ENCODE measurements around the gene ARL16. TPM values are rescaled to one million over a fixed set of nuclear protein-coding genes. Genes with fewer than 3 reads are reported as not detected.

The ARL16 gene
- total and polyA plus RNA-seq, 4 donors, result 7.9 to 24.3 (median 11.3) TPM

DNA sequence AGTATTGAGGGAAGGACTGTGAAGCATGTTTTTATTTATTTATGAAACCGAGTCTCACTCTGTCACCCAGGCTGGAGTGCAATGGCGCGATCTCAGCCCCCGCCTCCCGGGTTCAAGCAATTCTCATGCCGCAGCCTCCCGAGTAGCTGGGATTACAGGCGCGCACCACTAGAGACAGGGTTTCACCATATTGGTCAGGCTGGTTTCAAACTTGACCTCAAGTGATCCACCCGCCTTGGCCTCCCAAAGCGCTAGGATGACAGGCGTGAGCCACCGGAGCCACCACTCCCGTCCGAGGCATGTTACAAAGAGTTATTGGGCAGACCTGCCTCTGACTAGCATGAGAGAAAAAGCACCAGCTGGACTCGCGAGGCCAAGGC lies 22.6 kb upstream of the ARL16 start:
- H3K27ac ChIP-seq (ENCODE audit: low read depth in 1 of 2, low read length in 2 of 2), result no peak overlapping the region
- no peaks in the 10 kb centered on the region for H3K9me3 ChIP-seq (ENCODE audit: control insufficient read depth in 4 of 4, low read length in 3 of 4)
- no peak for DNase-seq (ENCODE audit: low spot score)
- peaks cover 17 to 50% (median 36%) of the 10 kb centered on the region in 4 donors for H3K4me1 ChIP-seq (ENCODE audit: control insufficient read depth in 4 of 4, insufficient read depth in 4 of 4, low read length in 3 of 4)
- no peak overlapping the region for H3K4me3 ChIP-seq (ENCODE audit: low read depth in 1 of 3, low read length in 3 of 3)
- TF ChIP-seq TAF1 (conservative IDR thresholded peaks at IDR 0.05) (no peak), HNF4A (conservative IDR thresholded peaks at IDR 0.05) (no peak), FOXA2 (IDR thresholded peaks at IDR 0.05) (no peak), YY1 (IDR thresholded peaks at IDR 0.05) (no peak), JUND (IDR thresholded peaks at IDR 0.05) (no peak), SP1 (IDR thresholded peaks at IDR 0.05) (no peak), FOXA1 (IDR thresholded peaks at IDR 0.05) (no peak)
- TF ChIP-seq, protein P1, sequence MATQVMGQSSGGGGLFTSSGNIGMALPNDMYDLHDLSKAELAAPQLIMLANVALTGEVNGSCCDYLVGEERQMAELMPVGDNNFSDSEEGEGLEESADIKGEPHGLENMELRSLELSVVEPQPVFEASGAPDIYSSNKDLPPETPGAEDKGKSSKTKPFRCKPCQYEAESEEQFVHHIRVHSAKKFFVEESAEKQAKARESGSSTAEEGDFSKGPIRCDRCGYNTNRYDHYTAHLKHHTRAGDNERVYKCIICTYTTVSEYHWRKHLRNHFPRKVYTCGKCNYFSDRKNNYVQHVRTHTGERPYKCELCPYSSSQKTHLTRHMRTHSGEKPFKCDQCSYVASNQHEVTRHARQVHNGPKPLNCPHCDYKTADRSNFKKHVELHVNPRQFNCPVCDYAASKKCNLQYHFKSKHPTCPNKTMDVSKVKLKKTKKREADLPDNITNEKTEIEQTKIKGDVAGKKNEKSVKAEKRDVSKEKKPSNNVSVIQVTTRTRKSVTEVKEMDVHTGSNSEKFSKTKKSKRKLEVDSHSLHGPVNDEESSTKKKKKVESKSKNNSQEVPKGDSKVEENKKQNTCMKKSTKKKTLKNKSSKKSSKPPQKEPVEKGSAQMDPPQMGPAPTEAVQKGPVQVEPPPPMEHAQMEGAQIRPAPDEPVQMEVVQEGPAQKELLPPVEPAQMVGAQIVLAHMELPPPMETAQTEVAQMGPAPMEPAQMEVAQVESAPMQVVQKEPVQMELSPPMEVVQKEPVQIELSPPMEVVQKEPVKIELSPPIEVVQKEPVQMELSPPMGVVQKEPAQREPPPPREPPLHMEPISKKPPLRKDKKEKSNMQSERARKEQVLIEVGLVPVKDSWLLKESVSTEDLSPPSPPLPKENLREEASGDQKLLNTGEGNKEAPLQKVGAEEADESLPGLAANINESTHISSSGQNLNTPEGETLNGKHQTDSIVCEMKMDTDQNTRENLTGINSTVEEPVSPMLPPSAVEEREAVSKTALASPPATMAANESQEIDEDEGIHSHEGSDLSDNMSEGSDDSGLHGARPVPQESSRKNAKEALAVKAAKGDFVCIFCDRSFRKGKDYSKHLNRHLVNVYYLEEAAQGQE (IDR thresholded peaks at IDR 0.05), result no peak
- TF ChIP-seq, protein P2, sequence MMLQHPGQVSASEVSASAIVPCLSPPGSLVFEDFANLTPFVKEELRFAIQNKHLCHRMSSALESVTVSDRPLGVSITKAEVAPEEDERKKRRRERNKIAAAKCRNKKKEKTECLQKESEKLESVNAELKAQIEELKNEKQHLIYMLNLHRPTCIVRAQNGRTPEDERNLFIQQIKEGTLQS (IDR thresholded peaks at IDR 0.05), result no peak
- TF ChIP-seq, protein P3, sequence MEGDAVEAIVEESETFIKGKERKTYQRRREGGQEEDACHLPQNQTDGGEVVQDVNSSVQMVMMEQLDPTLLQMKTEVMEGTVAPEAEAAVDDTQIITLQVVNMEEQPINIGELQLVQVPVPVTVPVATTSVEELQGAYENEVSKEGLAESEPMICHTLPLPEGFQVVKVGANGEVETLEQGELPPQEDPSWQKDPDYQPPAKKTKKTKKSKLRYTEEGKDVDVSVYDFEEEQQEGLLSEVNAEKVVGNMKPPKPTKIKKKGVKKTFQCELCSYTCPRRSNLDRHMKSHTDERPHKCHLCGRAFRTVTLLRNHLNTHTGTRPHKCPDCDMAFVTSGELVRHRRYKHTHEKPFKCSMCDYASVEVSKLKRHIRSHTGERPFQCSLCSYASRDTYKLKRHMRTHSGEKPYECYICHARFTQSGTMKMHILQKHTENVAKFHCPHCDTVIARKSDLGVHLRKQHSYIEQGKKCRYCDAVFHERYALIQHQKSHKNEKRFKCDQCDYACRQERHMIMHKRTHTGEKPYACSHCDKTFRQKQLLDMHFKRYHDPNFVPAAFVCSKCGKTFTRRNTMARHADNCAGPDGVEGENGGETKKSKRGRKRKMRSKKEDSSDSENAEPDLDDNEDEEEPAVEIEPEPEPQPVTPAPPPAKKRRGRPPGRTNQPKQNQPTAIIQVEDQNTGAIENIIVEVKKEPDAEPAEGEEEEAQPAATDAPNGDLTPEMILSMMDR (IDR thresholded peaks at IDR 0.05; ENCODE audit: low read depth, low read length, missing input control), result no peak
- TF ChIP-seq, protein P4, sequence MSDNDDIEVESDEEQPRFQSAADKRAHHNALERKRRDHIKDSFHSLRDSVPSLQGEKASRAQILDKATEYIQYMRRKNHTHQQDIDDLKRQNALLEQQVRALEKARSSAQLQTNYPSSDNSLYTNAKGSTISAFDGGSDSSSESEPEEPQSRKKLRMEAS (IDR thresholded peaks at IDR 0.05), result no peak
- no peak overlapping the region for H3K9ac ChIP-seq (ENCODE audit: low read depth in 1 of 2, low read length in 2 of 2)
- H3K27me3 ChIP-seq (ENCODE audit: control insufficient read depth in 4 of 4, insufficient read depth in 4 of 4, low read length in 3 of 4), result no peaks in the 10 kb centered on the region
- WGBS, result 96% methylated on average over 17 of the region's 17 CpGs
- peaks cover 6 to 31% (median 9%) of the 10 kb centered on the region in 4 donors for H3K36me3 ChIP-seq (ENCODE audit: control insufficient read depth in 4 of 4, insufficient read depth in 3 of 4, low read depth in 1 of 4, low read length in 3 of 4)

DNA sequence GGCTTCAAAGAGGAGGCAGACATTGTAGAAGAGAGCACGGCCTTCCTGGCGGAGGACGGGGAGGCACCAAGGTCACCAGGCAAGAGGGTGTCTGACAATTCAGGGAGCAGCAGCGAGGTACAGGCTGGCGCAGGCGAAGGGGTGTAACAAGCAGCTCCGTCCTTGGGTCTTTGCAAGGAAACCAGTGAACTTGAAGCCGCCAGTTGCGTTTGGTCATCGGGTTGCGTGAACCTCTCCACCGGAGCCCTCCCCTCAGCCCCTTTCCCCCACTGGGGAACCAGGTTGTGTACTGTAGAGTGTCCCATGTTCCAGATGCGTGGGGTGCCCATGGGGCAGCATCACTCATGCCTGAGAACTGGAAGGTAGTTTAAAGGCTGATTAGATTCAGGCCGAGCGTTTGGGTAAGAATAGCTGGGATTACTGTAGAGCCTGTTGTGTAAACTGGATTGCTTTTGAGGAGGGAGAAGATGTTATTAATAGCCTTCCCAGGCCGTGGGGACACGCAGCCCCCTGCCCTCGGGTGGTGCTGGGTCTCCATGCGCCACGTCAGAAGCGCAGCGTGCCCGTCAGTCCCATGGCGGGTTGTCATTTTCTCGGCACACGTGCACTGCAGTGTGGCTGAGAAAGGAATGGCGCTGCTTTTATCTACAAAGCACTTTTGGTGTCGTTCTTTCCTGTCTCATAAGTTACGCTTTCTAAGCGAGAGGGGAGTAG lies 22.1 kb upstream of the ARL16 start:
- H3K36me3 ChIP-seq (ENCODE audit: control insufficient read depth in 4 of 4, insufficient read depth in 3 of 4, low read depth in 1 of 4, low read length in 3 of 4), result peaks cover 9 to 35% (median 12%) of the 10 kb centered on the region in 4 donors
- no peak overlapping the region for H3K9ac ChIP-seq (ENCODE audit: low read depth in 1 of 2, low read length in 2 of 2)

More for the DNA sequence above, 22.1 kb upstream of the ARL16 start:
- Histone ChIP-seq H3K9me3 (ENCODE audit: control insufficient read depth in 4 of 4, low read length in 3 of 4) (no peaks in the 10 kb centered on the region), H3K27me3 (ENCODE audit: control insufficient read depth in 4 of 4, insufficient read depth in 4 of 4, low read length in 3 of 4) (no peaks in the 10 kb centered on the region), H3K4me1 (ENCODE audit: control insufficient read depth in 4 of 4, insufficient read depth in 4 of 4, low read length in 3 of 4) (peaks cover 14 to 50% (median 36%) of the 10 kb centered on the region in 4 donors), H3K4me3 (ENCODE audit: low read depth in 1 of 3, low read length in 3 of 3) (no peak overlapping the region), H3K27ac (ENCODE audit: low read depth in 1 of 2, low read length in 2 of 2) (no peak overlapping the region)
- no peak for TF ChIP-seq FOXA2 (IDR thresholded peaks at IDR 0.05)
- 93% methylated on average over 30 of the region's 30 CpGs for WGBS
- DNase-seq (ENCODE audit: low spot score), result no peak
